Testis (tissue), 2 donors: Measurements from ENCODE around the gene NPAS1.
"Not testable (repeated sequence)": the region's sequence is repeated elsewhere in the genome, so short reads cannot be mapped to it uniquely, and the experiment has no call there.

Experiments
- CTCF ChIP-seq, 3 experiments: fragments of 450-650 bp in 2 of 3; fragments of 200-600 bp in 1 of 3; sonication (generic) in 1 of 3; IDR thresholded peaks; one replicate each; pipeline ENCODE4 v1.5.1; 2016 to 2019; ENCODE audit warnings: antibody characterized with exemption in 3 of 3, mild to moderate bottlenecking in 2 of 3, moderate library complexity in 1 of 3
- POLR2A ChIP-seq: fragments of 450-650 bp; IDR thresholded peaks from one replicate; pipeline ENCODE4 v1.6.1; 2017; ENCODE audit warnings: antibody characterized with exemption, mild to moderate bottlenecking, moderate library complexity

- TF ChIP-seq POLR2A; CTCF (IDR thresholded peaks at IDR 0.05): not testable (repeated sequence)
Observed at GRCh38 chr19:47078351-47078750, 58.7 kb downstream of the NPAS1 start.
